ENCODE results near the gene RASGEF1C. TPM values are rescaled to one million over a fixed set of nuclear protein-coding genes. Genes with fewer than 3 reads are reported as not detected.

The RASGEF1C gene
- total and polyA plus RNA-seq, 2 of the 13 experiments (the other 11 are each of a cell fraction or from before 2014, with no cell fraction given): not detected

DNA sequence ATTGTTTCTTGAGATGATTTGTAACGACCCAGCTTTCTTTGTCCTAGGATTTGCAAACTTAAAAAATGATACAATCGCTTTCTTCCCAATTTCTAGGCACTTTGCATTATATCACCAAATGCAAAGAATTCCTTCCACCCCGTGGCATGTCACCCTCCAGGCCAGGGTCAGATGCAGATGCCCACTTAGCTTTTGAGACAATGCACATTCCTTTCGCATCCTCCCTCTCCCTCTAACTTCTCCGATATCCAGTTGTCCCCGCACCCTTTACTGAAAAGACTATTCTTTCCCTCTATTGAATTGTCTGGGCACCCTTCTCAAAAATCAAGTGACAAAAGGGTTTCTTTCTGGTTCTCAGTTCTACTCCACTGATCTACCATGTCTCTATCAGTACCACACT lies 154.8 kb downstream of the RASGEF1C start:
- in situ Hi-C loops (cut with HindIII; ENCODE audit: extremely low pct_ligation_motif_present, low pct_unique_long_range_greater_than_20kb) (no loop called here), intact Hi-C loops (cut with micrococcal nuclease; ENCODE audit: unreplicated experiment) (no loop called here)
- Histone ChIP-seq H3K36me3 (replicated peaks in 1 of 2; ENCODE audit: control insufficient read depth in 1 of 2, insufficient read depth in 2 of 2, low read length in 2 of 2) (no peaks in the 10 kb centered on the region), H3K27ac (ENCODE audit: extremely low read length, insufficient read depth, low read length) (no peak overlapping the region), H3K9me3 (ENCODE audit: low read length) (no peaks in the 10 kb centered on the region), H3K27me3 (ENCODE audit: control insufficient read depth in 1 of 2, insufficient read depth in 2 of 2, low read length in 2 of 2) (no peaks in the 10 kb centered on the region), H3K4me1 (ENCODE audit: insufficient read depth, low read length) (peaks cover 24% of the 10 kb centered on the region), H3K9ac (ENCODE audit: insufficient read depth, low read depth, low read length) (no peak overlapping the region), H3K4me2 (ENCODE audit: low read depth, low read length) (no peak overlapping the region), H3K4me3 (replicated peaks in 1 of 3; ENCODE audit: insufficient read depth in 1 of 3, low read depth in 2 of 3, low read length in 3 of 3) (no peak overlapping the region), H4K20me1 (ENCODE audit: insufficient read depth, low read length) (no peaks in the 10 kb centered on the region; the same call in 1 of the 2 replicates), H2AFZ (ENCODE audit: low read length) (no peak overlapping the region), H3K79me2 (ENCODE audit: insufficient read depth, low read length) (peaks cover 3% of the 10 kb centered on the region)
- DNase-seq (ENCODE audit: low spot score): no peak
- POLR2A ChIA-PET: no interaction called here
- FAIRE-seq: no peak
- ATAC-seq: no peak
- no TSS peak for BruUV-seq (replicated peaks)
- CTCF ChIA-PET (ENCODE audit: low intra/inter-chr PET ratio, low total read pairs): no interaction called here
- TF ChIP-seq FOXO1 (CRISPR knock-in tag; IDR thresholded peaks at IDR 0.05): no peak
- no peak for TF ChIP-seq SMARCE1 (IDR thresholded peaks at IDR 0.05; ENCODE audit: borderline replicate concordance)
- no peak for TF ChIP-seq TBL1XR1 (IDR thresholded peaks at IDR 0.05; ENCODE audit: borderline replicate concordance, low read length, partially characterized antibody)
- TF ChIP-seq ZNF326 (CRISPR knock-in tag; IDR thresholded peaks at IDR 0.05; ENCODE audit: borderline replicate concordance): no peak
- TF ChIP-seq MIXL1 (CRISPR knock-in tag; IDR thresholded peaks at IDR 0.05): no peak
- TF ChIP-seq CREM (IDR thresholded peaks at IDR 0.05): no peak
- TF ChIP-seq CREM (CRISPR knock-in tag; IDR thresholded peaks at IDR 0.05): no peak
- TF ChIP-seq ZNF431 (CRISPR knock-in tag; IDR thresholded peaks at IDR 0.05; ENCODE audit: borderline replicate concordance, low read depth): no peak
- WGBS (ENCODE audit: low lambda C conversion rate): 77% methylated on average over 6 of the region's 6 CpGs

DNA sequence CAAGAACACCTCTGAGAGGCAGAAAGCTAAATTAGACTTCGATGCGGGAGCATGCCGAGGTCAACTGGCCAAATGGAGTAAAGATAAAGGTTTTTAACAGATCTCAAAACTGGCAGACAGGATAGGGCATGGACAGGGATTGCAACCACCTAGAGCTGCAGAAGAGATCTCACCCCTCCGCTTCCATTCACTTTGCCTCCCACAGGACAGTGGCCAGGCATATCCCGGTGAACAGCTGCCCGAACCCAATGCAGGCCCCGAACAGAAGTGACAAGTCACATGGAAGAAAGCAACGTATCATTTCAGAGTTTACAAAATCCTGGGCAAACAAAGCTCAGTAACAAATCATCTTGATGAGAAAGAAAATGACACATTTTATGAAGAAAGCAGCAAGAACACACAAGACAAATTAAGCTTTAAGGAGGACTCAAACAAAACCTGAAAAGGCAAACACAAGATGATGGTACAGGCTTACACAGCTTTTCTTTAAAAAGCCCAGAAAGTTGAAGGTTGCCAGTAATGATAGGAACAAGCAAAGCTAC lies 155.9 kb downstream of the RASGEF1C start:
- H3K79me2 ChIP-seq (ENCODE audit: insufficient read depth, low read length): peaks cover 3% of the 10 kb centered on the region
- no peak overlapping the region for H3K27ac ChIP-seq (ENCODE audit: extremely low read length, insufficient read depth, low read length)
- ATAC-seq (no peak), FAIRE-seq (no peak), DNase-seq (ENCODE audit: low spot score) (no peak)
- TF ChIP-seq NFYB (CRISPR knock-in tag; IDR thresholded peaks at IDR 0.05) (no peak), SIX4 (CRISPR knock-in tag; IDR thresholded peaks at IDR 0.05) (no peak), CHD4 (IDR thresholded peaks at IDR 0.05; ENCODE audit: borderline replicate concordance, low read length) (no peak)
- TF ChIP-seq, protein P1, sequence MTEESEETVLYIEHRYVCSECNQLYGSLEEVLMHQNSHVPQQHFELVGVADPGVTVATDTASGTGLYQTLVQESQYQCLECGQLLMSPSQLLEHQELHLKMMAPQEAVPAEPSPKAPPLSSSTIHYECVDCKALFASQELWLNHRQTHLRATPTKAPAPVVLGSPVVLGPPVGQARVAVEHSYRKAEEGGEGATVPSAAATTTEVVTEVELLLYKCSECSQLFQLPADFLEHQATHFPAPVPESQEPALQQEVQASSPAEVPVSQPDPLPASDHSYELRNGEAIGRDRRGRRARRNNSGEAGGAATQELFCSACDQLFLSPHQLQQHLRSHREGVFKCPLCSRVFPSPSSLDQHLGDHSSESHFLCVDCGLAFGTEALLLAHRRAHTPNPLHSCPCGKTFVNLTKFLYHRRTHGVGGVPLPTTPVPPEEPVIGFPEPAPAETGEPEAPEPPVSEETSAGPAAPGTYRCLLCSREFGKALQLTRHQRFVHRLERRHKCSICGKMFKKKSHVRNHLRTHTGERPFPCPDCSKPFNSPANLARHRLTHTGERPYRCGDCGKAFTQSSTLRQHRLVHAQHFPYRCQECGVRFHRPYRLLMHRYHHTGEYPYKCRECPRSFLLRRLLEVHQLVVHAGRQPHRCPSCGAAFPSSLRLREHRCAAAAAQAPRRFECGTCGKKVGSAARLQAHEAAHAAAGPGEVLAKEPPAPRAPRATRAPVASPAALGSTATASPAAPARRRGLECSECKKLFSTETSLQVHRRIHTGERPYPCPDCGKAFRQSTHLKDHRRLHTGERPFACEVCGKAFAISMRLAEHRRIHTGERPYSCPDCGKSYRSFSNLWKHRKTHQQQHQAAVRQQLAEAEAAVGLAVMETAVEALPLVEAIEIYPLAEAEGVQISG (CRISPR knock-in tag; IDR thresholded peaks at IDR 0.05): no peak
- TF ChIP-seq, protein P2, sequence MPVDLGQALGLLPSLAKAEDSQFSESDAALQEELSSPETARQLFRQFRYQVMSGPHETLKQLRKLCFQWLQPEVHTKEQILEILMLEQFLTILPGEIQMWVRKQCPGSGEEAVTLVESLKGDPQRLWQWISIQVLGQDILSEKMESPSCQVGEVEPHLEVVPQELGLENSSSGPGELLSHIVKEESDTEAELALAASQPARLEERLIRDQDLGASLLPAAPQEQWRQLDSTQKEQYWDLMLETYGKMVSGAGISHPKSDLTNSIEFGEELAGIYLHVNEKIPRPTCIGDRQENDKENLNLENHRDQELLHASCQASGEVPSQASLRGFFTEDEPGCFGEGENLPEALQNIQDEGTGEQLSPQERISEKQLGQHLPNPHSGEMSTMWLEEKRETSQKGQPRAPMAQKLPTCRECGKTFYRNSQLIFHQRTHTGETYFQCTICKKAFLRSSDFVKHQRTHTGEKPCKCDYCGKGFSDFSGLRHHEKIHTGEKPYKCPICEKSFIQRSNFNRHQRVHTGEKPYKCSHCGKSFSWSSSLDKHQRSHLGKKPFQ (CRISPR knock-in tag; IDR thresholded peaks at IDR 0.05; ENCODE audit: insufficient replicate concordance): no peak
- H3K27me3 ChIP-seq (ENCODE audit: control insufficient read depth in 1 of 2, insufficient read depth in 2 of 2, low read length in 2 of 2): no peaks in the 10 kb centered on the region
- in situ Hi-C loops (cut with HindIII; ENCODE audit: extremely low pct_ligation_motif_present, low pct_unique_long_range_greater_than_20kb): no loop called here
- ChIA-PET CTCF (ENCODE audit: low intra/inter-chr PET ratio, low total read pairs) (no interaction called here), POLR2A (no interaction called here)
- H3K4me1 ChIP-seq (ENCODE audit: insufficient read depth, low read length): peaks cover 24% of the 10 kb centered on the region
- no peak overlapping the region for H2AFZ ChIP-seq (ENCODE audit: low read length)
- H3K4me2 ChIP-seq (ENCODE audit: low read depth, low read length): no peak overlapping the region
- H3K4me3 ChIP-seq (replicated peaks in 1 of 3; ENCODE audit: insufficient read depth in 1 of 3, low read depth in 2 of 3, low read length in 3 of 3): no peak overlapping the region
- H3K9me3 ChIP-seq (ENCODE audit: low read length): no peaks in the 10 kb centered on the region
- no peaks in the 10 kb centered on the region; the same call in 1 of the 2 replicates for H4K20me1 ChIP-seq (ENCODE audit: insufficient read depth, low read length)
- BruUV-seq (replicated peaks): no TSS peak
- WGBS (ENCODE audit: low lambda C conversion rate): 95% methylated on average over 8 of the region's 8 CpGs
- intact Hi-C loops (cut with micrococcal nuclease; ENCODE audit: unreplicated experiment): no loop called here
- H3K36me3 ChIP-seq (replicated peaks in 1 of 2; ENCODE audit: control insufficient read depth in 1 of 2, insufficient read depth in 2 of 2, low read length in 2 of 2): no peaks in the 10 kb centered on the region
- no peak overlapping the region for H3K9ac ChIP-seq (ENCODE audit: insufficient read depth, low read depth, low read length)
